ENCODE data around the gene LEAP2. TPM values are rescaled to one million over a fixed set of nuclear protein-coding genes. Genes with fewer than 3 reads are reported as not detected.

The LEAP2 gene
- total RNA-seq, 1 donor = 0.18 TPM

GRCh38 chr5:132868754-132869153, 4.7 kb upstream of the LEAP2 start:
- H3K4me3 ChIP-seq (ENCODE audit: low read depth, low read length) = no peak overlapping the region
- DNase-seq (ENCODE audit: low read depth) = no peak
- no peak for TF ChIP-seq CTCF (IDR thresholded peaks at IDR 0.05; ENCODE audit: insufficient read depth, low read length)

GRCh38 chr5:132870801-132871200, 2.7 kb upstream of the LEAP2 start:
- no peak overlapping the region for H3K4me3 ChIP-seq (ENCODE audit: low read depth, low read length)
- DNase-seq (ENCODE audit: low read depth) = no peak
- TF ChIP-seq CTCF (IDR thresholded peaks at IDR 0.05; ENCODE audit: insufficient read depth, low read length) = no peak

- no peak for DNase-seq (ENCODE audit: low read depth)
- no peak for TF ChIP-seq CTCF (IDR thresholded peaks at IDR 0.05; ENCODE audit: insufficient read depth, low read length)
- no peak overlapping the region for H3K4me3 ChIP-seq (ENCODE audit: low read depth, low read length)
Measured at GRCh38 chr5:132871459-132872284, 1.8 kb upstream of the LEAP2 start.

GRCh38 chr5:132872788-132873118, 715 bp upstream of the LEAP2 start:
- no peak overlapping the region for H3K4me3 ChIP-seq (ENCODE audit: low read depth, low read length)
- DNase-seq (ENCODE audit: low read depth) = no peak
- TF ChIP-seq CTCF (IDR thresholded peaks at IDR 0.05; ENCODE audit: insufficient read depth, low read length) = no peak

- TF ChIP-seq CTCF (IDR thresholded peaks at IDR 0.05; ENCODE audit: insufficient read depth, low read length) = no peak
- no peak overlapping the region for H3K4me3 ChIP-seq (ENCODE audit: low read depth, low read length)
- DNase-seq (ENCODE audit: low read depth) = no peak
Measured at GRCh38 chr5:132873930-132874271, 433 bp downstream of the LEAP2 start.

GRCh38 chr5:132876020-132876759, 2.7 kb downstream of the LEAP2 start:
- peak; percentile 45 for DNase-seq (ENCODE audit: low read depth)
- no peak for TF ChIP-seq CTCF (IDR thresholded peaks at IDR 0.05; ENCODE audit: insufficient read depth, low read length)
- H3K4me3 ChIP-seq (ENCODE audit: low read depth, low read length) = no peak overlapping the region

Measured in fibroblast of the aortic adventitia (primary cell).